Stimulated activated naive CD8-positive, alpha-beta T cell treated with anti-CD3 and anti-CD28 coated beads, Interleukin-15, Interleukin-2, amounts not matched to agents 100 U/mL and 50 U/mL, for 24 hours (primary cell): ENCODE results near the gene MAPK1.
"Not testable (repeated sequence)": the region's sequence is repeated elsewhere in the genome, so short reads cannot be mapped to it uniquely, and the experiment has no call there.

Source experiments
- ATAC-seq: fragments of 150-1000 bp; cut with Tn5 transposase; one replicate; pipeline ENCODE4 v1.10.0; 2021
- DNase-seq: peaks from one replicate; pipeline ENCODE4 v3.0.0; 2021

The MAPK1 gene

DNA sequence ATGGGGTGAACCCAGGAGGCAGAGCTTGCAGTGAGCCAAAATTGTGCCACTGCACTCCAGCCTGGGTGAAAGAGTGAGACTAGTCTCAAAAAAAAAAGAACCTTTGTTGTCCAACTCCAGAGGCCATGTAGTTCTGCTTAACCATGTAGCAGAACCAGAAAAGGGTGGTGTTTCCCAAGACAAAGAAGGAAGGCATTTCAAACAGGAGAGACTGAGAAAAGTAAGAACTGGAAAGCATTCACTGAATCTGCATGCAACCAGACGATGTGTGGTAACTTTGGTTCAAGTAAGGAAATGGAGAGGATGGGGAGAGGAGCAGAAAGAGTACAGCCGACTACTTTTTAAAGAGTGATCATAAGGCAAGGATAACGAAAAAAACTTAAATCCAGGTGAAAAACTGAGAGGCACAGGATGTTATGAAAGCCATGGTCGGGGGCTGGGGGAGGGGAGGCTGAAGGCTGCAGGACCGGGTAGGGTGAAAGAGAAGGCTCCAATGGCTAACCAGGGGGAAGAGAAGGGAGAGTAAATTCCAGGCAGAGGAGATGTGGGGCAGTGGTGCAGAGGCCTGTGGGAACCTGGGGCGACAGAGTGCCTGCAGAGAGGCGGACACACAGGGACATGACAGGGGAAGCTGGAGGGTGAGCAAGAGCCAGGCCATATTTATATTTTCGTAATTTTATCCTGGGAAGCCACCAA is 48.8 kb downstream of the MAPK1 start:
- no peak for ATAC-seq
- no peak for DNase-seq

DNA sequence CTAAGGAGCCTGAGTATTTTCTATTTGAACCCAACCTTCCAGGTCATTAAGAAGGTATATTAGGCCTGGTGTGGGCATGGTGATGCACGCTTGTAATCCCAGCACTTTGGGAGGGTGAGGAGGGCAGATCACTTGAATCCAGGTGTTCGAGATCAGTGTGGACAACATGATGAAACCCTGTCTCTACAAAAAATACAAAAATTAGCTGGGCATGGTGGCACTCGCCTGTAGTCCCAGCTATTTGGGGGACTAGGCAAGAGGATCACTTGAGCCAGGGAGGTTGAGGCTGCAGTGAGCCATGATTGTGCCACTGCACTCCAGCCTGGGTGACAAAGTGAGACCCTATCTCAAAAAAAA is 50.0 kb downstream of the MAPK1 start:
- ATAC-seq, DNase-seq: not testable (repeated sequence)

DNA sequence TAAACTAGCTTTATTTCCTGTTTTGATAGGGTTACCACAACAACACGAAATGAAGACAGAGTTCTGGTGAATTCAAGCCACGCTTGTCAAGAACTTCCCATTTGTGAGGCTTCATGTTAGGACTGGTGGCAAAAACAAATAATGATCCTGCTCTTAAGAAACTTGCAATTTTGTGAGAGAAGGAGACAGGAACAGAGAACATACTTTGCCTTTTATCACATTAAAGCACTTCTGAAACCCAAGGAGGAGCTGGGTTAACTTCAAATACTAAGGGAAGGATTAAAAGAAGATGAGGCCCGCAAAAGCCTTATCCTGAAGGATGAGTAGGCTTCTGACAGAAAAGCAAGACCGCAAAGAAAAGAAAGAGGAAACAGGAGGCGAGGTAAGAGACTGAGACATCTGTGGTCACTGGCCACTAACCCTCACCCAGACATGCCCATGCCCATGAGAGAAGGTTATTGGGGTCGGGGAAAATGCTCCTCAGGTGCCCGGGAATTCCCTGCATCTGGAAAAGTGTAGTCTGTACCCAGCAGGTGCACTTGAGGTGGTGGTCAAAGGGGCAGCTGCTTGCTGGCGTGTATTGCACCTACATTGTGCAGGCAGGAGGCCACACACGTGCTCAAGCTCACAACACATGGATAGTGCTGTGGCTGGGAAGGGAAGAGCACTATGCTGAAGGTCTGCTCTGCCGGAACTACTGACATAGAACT is 50.5 kb downstream of the MAPK1 start:
- DNase-seq, result peak; percentile 17

DNA sequence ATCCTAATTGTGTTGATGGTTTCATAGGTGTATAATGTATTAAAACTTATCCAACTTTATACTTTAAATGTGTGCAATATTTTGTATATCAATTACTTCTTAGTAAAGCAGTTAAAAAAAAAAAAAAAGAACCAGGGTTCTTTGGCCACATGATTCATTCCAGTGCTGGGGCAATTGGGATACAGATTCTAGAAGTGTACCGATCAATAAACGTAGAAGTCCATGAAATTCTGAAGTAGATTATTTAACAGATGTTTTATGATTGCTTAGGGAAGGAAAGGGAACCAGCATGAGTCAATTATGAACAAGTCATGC is 51.0 kb downstream of the MAPK1 start:
- DNase-seq, result no peak
- no peak for ATAC-seq

More for the DNA sequence above, 50.5 kb downstream of the MAPK1 start:
- ATAC-seq, result peak; percentile 91

DNA sequence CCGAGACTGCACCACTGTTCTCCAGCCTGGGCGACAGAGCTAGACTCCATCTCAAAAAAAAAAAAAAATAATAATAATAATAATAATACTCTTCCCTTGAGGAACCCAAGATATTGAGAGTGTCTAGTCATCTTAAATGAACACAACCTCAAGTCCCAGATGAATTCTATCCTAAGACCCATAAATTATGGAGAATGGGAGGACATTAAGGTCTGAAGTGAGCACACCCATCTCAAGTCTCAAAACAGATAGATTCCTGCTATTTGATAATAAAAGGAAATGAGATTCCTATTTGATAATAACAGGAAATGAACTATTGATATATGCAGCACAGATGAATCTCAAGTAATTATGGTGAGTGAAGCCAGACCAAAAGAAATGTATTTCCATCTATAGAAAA is 51.5 kb downstream of the MAPK1 start:
- DNase-seq, result no peak
- no peak for ATAC-seq

DNA sequence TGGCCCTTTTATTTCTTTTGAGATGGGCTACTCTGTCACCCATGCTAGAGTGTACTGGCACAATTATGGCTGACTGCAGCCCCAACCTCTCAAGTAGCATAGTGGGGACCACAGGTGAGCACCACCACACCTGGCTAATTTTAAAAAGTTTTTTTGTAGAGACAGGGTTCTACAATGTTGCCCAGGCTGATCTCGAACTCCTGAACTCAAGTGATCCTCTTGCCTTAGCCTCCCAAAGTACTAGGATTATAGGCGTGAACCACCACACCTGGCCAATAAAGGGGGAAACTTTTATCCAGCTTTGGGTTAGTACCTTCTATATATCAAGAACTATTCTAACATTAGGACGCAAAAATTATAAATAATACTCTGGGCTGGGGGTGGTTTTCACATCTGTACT is 52.1 kb downstream of the MAPK1 start:
- ATAC-seq (no peak), DNase-seq (no peak)

DNA sequence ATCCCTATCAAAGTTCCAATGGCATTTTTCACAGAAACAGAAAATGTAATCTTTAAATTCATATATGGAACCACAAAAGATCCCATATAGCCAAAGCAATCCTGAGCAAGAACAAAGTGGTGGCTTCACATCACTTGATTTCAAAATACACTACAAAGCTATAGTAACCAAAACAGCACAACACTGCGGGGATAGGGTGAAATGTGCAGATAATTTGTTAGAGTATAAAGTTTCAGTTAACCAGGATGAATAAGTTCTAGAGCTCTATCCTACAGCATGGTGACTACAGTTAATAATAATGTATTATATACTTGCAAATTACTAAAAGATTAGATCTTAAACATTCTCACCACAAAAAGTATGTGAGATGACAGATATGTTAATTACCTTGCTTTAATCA is 55.5 kb downstream of the MAPK1 start:
- no peak for ATAC-seq
- no peak for DNase-seq

DNA sequence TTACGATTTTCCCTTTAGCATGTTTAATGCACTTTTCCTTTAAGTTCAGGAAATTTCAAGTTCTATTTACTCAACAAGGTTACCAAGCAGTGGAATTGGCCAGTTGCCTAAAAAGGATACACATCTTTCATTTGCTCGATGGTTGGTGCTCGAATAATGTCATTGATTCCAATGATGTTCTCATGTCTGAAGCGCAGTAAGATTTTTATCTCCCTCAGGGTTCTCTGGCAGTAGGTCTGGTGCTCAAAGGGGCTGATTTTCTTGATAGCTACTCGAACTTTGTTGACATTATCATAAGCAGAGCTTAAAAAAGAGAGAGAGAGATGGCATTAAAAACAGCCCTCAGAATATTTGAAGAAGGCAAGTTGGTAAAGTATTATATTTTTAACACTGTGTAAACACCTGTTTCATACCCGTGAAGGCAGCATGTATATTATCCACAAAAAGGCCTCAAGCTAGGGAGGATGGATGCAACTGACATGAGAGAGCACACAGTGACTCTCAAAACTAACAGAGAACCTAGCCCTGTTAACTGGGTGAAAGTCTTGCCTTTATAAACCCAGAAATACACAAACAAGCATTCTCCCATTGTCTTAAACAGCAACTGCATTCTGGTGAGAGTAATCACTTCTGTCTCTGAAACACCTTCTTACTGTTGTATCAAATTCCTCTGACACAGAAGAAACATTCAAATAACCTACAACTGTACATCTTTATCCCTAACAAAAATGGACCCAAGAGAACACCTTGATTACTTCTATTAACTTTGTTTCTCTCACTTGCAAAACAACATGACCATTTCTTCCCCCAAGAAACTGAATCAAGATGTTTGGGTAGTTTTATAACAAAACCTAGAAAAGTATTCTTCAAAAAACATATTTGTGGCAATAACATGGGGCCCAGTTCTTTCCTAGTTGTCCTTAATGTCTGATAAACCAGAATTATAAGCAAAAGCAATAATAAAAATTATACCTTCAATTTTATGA is 59.6 kb downstream of the MAPK1 start:
- DNase-seq, result no peak
- ATAC-seq, result no peak

DNA sequence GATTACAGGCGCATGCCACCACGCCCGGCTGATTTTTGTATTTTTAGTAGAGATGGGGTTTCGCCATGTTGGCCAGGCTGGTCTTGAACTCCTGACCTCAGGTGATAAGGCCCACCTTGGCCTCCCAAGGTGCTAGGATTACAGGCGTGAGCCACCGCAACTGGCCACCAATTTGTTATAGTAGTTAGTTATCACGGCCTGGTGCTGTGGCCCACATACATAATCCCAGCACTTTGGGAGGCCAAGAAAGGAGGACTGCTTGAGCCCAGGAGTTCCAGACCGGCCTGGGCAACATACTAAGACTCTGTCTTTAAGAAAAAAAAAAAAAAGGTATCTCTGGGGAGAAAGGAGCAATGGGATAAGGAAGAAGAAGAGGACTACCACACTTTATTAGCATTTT is 62.1 kb downstream of the MAPK1 start:
- ATAC-seq, DNase-seq: not testable (repeated sequence)

DNA sequence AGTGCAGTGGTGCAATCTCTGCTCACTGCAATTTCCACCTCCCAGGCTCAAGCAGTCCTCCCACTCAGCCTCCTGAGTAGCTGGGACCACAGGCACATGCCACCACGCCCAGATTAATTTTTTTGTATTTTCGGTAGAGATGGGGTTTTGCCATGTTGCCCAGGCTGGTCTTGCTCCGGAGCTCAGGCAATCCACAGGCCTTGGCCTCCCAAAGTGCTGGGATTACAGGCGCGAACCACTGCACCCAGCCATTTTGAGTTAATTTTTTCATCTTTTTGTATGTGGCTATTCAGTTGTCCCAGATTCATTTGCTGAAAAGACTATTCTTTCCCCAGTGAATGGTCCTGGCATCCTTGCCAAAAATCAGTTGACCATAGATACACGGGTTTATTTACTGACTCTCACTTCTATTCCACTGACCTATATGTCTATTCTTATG is 63.6 kb downstream of the MAPK1 start:
- DNase-seq (no peak), ATAC-seq (no peak)

DNA sequence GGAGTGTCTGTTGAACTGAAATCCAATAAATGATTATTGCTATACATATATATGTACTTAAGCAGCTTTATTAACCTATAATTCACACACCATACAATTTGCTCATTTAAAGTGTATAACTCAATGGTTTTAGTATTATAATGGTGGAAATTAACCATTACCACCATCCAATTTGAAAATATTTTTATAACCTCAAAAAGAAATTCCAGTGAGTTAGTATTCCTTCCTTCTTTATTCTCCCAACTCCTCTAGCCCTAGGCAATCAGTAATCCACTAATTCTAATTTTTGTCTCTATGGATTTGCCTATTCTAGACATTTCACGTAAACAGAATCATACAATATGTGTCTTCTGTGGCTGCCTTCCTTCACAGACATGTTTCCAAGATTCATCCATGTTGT is 64.8 kb downstream of the MAPK1 start:
- ATAC-seq (no peak), DNase-seq (no peak)

DNA sequence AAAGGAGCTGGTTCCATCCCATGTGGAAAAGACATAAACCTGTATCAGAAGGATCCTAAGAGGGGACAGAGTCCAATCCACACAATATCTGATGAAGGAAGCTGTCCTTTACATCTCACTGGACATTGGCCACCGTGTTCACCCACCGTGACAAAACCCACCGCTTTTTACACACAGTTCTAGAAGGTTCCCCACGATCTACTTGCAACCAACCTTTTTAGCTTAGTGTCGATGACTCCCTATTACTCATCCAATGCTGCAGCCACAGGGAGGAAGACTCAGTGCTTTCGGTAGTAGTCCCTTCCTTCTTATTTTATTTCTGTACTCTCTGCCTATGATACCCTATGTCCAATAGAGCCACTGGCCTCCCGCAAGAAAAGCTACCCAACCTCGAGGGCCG is 65.4 kb downstream of the MAPK1 start:
- ATAC-seq, result no peak
- DNase-seq, result no peak

DNA sequence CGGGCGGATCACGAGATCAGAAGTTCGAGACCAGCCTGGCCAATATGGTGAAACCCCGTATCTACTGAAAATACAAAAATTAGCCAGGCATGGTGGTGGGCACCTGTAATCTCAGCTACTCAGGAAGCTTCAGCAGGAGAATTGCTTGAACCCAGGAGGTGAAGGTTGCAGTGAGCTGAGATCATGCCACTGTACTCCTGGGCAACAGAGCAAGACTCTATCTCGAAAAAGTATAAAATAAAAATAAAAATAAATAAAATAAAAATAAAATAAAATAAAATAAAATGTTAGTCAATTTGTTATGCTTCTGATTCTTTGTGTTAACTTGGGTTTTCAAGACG is 66.2 kb downstream of the MAPK1 start:
- not testable (repeated sequence) for ATAC-seq, DNase-seq

DNA sequence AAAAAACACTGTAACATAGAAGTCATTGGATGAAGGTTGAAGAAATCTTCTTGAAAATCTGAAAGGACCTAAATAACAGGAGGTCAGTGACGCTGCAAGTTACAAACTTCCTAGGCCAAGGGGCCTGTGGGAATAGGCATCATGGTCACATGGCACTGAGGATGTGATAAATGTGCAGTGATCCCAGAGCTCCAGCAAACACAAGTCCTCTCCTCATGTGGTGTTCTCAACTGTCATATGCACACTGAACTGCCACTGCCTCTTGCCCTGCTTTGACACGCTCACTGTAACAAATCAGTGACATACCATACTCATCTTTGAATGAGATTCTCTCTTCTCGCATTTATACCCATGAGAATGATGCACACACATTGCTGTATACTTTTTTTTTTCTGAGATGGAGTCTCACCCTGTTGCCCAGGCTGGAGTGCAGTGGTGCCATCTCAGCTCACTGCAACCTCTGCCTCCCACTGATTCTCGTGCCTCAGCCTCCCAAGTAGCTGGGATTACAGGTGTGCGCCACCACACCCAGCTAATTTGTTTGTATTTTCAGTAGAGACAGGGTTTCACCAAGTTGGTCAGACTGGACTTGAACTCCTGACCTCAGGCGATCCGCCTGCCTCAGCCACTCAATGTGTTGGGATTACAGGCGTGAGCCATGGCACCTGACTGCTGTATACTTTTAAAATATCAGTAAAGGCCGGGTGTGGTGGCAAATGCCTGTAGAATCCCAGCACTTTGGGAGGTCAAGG is 66.7 kb downstream of the MAPK1 start:
- no peak for ATAC-seq
- DNase-seq, result no peak

DNA sequence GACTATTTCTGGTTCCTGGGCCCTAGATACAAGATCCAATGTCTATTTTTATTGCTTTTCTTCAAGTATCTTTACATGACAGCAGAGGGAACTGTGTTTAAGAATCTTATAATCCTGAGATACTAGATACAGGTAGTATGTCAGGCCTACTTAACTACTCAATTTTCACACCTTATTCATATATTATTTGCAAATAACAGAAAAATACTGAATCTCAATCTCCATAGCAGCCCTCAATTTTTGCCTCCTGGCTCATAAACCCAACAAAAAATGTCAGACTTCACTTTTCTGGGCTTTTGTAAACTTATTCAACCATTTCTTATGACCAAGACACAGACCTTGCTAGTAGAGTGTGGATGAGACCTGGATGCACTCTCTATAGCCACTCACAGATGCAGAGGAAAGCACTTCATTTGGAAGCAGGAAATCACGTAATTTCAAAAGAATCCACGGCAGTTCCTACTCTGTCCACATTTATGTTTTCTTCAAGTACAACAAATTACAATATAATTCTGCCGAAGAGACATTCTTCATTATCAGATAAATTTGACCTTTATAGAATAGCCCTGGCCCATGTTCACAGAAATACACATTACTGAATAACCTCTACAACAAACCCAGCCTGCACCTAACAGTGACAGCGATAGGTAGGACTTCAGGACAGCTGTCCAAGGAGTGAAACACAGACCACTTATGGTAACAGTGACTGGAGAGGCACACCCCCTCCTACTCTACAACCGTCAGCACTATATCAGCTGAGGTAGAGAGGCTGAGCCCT is 69.8 kb downstream of the MAPK1 start:
- ATAC-seq, result no peak
- no peak for DNase-seq

DNA sequence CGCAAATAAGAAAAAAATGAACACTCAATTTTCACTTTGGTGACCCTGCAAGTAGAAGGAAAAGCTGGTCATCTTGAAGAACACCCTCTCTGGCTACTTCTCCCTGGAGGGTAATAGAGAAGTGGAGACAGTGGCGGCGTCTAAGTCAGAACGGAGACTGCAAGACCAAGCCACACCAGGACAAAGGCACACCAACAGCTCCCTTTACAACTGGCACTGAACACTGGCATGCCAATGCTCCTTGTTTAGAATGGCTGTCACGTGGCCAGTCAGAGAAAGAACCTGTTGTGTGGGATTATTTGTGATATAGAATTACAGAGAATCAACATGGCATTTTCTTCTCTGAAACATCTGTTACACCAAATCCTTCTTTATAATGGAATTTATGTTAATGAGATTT is 70.6 kb downstream of the MAPK1 start:
- DNase-seq (no peak), ATAC-seq (no peak)

DNA sequence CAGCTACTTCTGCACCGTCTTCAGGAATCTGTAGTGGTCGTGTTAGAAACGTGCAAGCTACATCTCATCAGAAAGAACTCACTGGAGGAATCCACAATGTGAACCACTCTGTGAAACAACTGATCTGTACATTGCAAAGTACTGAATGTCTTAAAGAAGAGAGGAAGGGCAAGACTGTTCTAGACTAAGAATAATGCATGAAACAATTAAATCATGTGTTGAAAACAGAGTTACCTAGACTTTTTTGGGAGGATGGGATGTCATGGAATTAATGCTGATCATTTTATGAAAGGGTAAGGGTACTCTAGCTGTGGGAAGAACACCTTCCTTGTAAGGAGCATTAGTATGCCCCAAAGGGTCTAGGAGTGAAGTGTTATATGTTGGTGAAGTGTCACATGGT is 71.2 kb downstream of the MAPK1 start:
- no peak for ATAC-seq
- no peak for DNase-seq

DNA sequence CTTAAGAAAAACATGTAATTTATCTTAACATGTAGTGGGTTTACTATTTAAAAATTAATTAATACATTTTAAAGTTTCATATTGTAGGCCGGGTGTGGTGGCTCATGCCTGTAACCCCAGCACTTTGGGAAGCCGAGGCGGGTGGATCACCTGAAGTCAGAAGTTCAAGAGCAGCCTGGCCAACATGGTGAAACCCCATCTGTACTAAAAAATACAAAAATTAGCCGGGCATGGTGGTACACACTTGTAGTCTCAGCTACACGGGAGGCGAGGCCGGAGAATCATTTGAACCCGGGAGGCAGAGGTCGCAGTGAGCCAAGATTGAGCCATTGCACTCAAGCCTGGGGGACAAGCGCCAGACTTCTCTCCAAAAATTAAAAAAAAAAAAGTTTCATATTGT is 73.7 kb downstream of the MAPK1 start:
- not testable (repeated sequence) for DNase-seq, ATAC-seq

DNA sequence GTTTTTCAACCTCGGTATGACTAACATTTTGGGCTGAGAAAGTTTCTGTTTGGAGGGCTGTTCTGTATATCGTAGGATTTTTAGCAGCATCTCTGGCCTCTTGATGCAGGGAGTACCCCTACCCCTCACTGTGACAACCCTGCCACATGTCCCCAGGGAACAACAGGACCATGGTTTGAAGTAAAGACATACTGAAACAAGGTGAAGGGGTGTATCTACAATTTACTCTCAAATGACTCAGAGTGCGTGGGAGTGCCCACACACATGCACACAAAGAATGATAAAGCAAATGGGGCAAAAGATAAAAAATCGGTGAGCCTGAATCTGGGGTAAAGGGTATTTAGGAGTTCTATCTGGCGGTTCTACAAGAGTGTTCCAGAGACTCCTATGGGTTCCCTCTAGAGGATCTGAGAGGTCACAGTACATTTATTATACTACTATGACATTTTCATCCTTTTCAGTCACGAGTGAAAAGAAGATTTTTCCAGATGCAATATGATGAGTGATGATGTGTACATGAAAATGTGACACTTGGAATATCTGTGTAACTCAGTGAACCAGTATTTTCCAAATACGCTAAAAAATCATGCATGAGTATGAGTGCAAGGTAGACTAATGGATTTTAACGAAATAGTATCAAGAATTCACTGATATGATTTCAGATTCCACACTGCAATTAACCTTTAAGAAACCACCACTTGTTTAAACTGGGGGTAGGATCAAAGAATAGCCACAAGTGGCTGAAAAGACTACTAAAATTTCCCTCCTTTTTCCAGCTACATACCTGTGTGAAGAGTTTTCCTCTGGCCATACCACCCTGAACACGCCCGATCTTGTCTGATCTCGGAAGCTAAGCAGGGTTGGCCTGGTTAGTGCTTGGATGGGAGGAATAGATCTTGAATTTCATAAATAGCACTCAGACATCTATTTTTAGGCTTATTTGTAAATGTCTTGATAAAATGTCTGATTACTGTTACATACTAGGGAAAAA is 75.5 kb downstream of the MAPK1 start:
- peak; percentile 96 for ATAC-seq
- peak; percentile 51 for DNase-seq
